Measurements from ENCODE around the gene HLX. TPM values are rescaled to one million over a fixed set of nuclear protein-coding genes. Genes with fewer than 3 reads are reported as not detected.

HLX gene
- polyA plus RNA-seq, 3 donors, result 17.1 to 44.0 (median 17.6) TPM

- no peak for TF ChIP-seq CTCF (IDR thresholded peaks at IDR 0.05)
- Histone ChIP-seq H3K27me3 (ENCODE audit: control insufficient read depth in 2 of 2, insufficient read depth in 2 of 2, low read length in 2 of 2) (peaks cover 0 to 3% of the 10 kb centered on the region in 2 donors), H3K9me3 (replicated peaks in 1 of 2; ENCODE audit: control insufficient read depth in 1 of 2, insufficient read depth in 1 of 2, low read length in 2 of 2) (no peaks in the 10 kb centered on the region), H3K4me3 (replicated peaks in 1 of 3; ENCODE audit: low read depth in 2 of 3, low read length in 3 of 3) (no peak overlapping the region), H3K9ac (ENCODE audit: insufficient read depth, low read length, poor library complexity, severe bottlenecking) (no peak overlapping the region), H2AFZ (ENCODE audit: insufficient read depth, low read depth, low read length, poor library complexity, severe bottlenecking) (no peak overlapping the region), H3K79me2 (ENCODE audit: insufficient read depth, low read length) (no peaks in the 10 kb centered on the region), H3K4me2 (replicated peaks; ENCODE audit: extremely low read depth, low read length, poor library complexity, severe bottlenecking) (no peak overlapping the region), H3K4me1 (ENCODE audit: control insufficient read depth in 1 of 2, insufficient read depth in 2 of 2, low read length in 2 of 2) (peaks cover 4 to 6% of the 10 kb centered on the region in 2 donors), H3K36me3 (replicated peaks in 1 of 2; ENCODE audit: control insufficient read depth in 1 of 2, insufficient read depth in 2 of 2, low read length in 2 of 2) (no peaks in the 10 kb centered on the region), H4K20me1 (ENCODE audit: insufficient read depth, low read length) (no peaks in the 10 kb centered on the region), H3K27ac (ENCODE audit: low read depth in 1 of 2, low read length in 2 of 2) (no peak overlapping the region)
- Mint-ChIP-seq H3K4me3 (peak overlapping the region in 1 of 2 donors; percentile 39), H3K27me3 (ENCODE audit: low read depth in 3 of 3) (peaks cover 0 to 7% (median 5%) of the 10 kb centered on the region in 3 donors), H3K36me3 (no peaks in the 10 kb centered on the region), H3K27ac (peak overlapping the region in 1 of 7 donors; percentile 24), H3K9me3 (peaks cover 0 to 3% (median 0%) of the 10 kb centered on the region in 7 donors), H3K4me1 (peaks cover 9% of the 10 kb centered on the region)
- 89% methylated on average over 1 of the region's 8 CpGs for WGBS (ENCODE audit: insufficient coverage)
- no peak for DNase-seq
- intact Hi-C loops (cut with micrococcal nuclease), result no loop called here
These were observed 42.9 kb downstream of the HLX start for GRCh38 chr1:220921971-220922635.

GRCh38 chr1:220922951-220923350, 43.7 kb downstream of the HLX start:
- Histone ChIP-seq H3K4me2 (replicated peaks; ENCODE audit: extremely low read depth, low read length, poor library complexity, severe bottlenecking) (no peak overlapping the region), H3K27ac (ENCODE audit: low read depth in 1 of 2, low read length in 2 of 2) (no peak overlapping the region), H3K4me1 (ENCODE audit: control insufficient read depth in 1 of 2, insufficient read depth in 2 of 2, low read length in 2 of 2) (peaks cover 7 to 10% of the 10 kb centered on the region in 2 donors), H2AFZ (ENCODE audit: insufficient read depth, low read depth, low read length, poor library complexity, severe bottlenecking) (no peak overlapping the region), H3K27me3 (ENCODE audit: control insufficient read depth in 2 of 2, insufficient read depth in 2 of 2, low read length in 2 of 2) (peaks cover 0 to 6% of the 10 kb centered on the region in 2 donors), H4K20me1 (ENCODE audit: insufficient read depth, low read length) (no peaks in the 10 kb centered on the region), H3K9ac (ENCODE audit: insufficient read depth, low read length, poor library complexity, severe bottlenecking) (no peak overlapping the region), H3K36me3 (replicated peaks in 1 of 2; ENCODE audit: control insufficient read depth in 1 of 2, insufficient read depth in 2 of 2, low read length in 2 of 2) (no peaks in the 10 kb centered on the region), H3K79me2 (ENCODE audit: insufficient read depth, low read length) (no peaks in the 10 kb centered on the region), H3K9me3 (replicated peaks in 1 of 2; ENCODE audit: control insufficient read depth in 1 of 2, insufficient read depth in 1 of 2, low read length in 2 of 2) (no peaks in the 10 kb centered on the region), H3K4me3 (replicated peaks in 1 of 3; ENCODE audit: low read depth in 2 of 3, low read length in 3 of 3) (no peak overlapping the region)
- Mint-ChIP-seq H3K36me3 (no peaks in the 10 kb centered on the region), H3K4me3 (no peak overlapping the region), H3K9me3 (peaks cover 0 to 3% (median 0%) of the 10 kb centered on the region in 7 donors), H3K4me1 (peaks cover 15% of the 10 kb centered on the region), H3K27me3 (ENCODE audit: low read depth in 3 of 3) (peaks cover 0 to 5% (median 3%) of the 10 kb centered on the region in 3 donors), H3K27ac (no peak overlapping the region)
- WGBS (ENCODE audit: insufficient coverage), result 96% methylated on average over 5 of the region's 5 CpGs
- intact Hi-C loops (cut with micrococcal nuclease), result no loop called here
- no peak for TF ChIP-seq CTCF (IDR thresholded peaks at IDR 0.05)
- DNase-seq, result no peak

All from CD14-positive monocyte (primary cell).